PFSK-1 (cell line): ENCODE results near the gene DPYSL3.

Source experiments
- FOXP2 ChIP-seq: optimal IDR thresholded peaks from 2 replicates; pipeline ENCODE3; 2011; ENCODE audit warnings: borderline replicate concordance, control low read depth, inconsistent platforms; ENCODE audit not compliant: insufficient read depth; ENCODE audit errors: extremely low read length, extremely low read depth
- POLR2AphosphoS5 ChIP-seq: IDR thresholded peaks from 2 replicates; pipeline ENCODE4 v1.6.1; 2012; ENCODE audit warnings: low read depth, mild to moderate bottlenecking, control low read depth, low read length, moderate library complexity
- REST ChIP-seq, 2 experiments: IDR thresholded peaks; 2 replicates each; pipeline versions ENCODE4 v1.6.1 to v1.8.0; 2011 to 2012; ENCODE audit warnings: low read depth in 2 of 2, low read length in 2 of 2, control low read depth in 1 of 2, inconsistent platforms in 1 of 2, mild to moderate bottlenecking in 1 of 2, moderate library complexity in 1 of 2; ENCODE audit not compliant: insufficient read depth in 1 of 2
- SIN3A ChIP-seq: IDR thresholded peaks from 2 replicates; pipeline ENCODE4 v1.6.1; 2012; ENCODE audit warnings: mild to moderate bottlenecking, low read length, moderate library complexity, borderline replicate concordance; ENCODE audit not compliant: insufficient read depth
- TAF1 ChIP-seq: IDR thresholded peaks from 2 replicates; pipeline ENCODE4 v1.6.1; 2012; ENCODE audit warnings: low read length, control low read depth, borderline replicate concordance; ENCODE audit not compliant: insufficient read depth

The DPYSL3 gene

GRCh38 chr5:147466360-147466980 lies 43.4 kb downstream of the DPYSL3 start:
- TF ChIP-seq SIN3A (no peak), FOXP2 (no peak), REST (IDR thresholded peaks at IDR 0.05; ENCODE audit: insufficient read depth in 1 of 2, low read depth in 2 of 2, low read length in 2 of 2) (no peak), TAF1 (no peak), POLR2AphosphoS5 (no peak)

- TF ChIP-seq POLR2AphosphoS5 (no peak), TAF1 (no peak)
These were observed 44.1 kb downstream of the DPYSL3 start for GRCh38 chr5:147465747-147466146.

- TF ChIP-seq POLR2AphosphoS5 (no peak), TAF1 (no peak), REST (IDR thresholded peaks at IDR 0.05; ENCODE audit: insufficient read depth in 1 of 2, low read depth in 2 of 2, low read length in 2 of 2) (no peak), FOXP2 (no peak), SIN3A (no peak)
These were observed 45.7 kb downstream of the DPYSL3 start for GRCh38 chr5:147464211-147464610.

GRCh38 chr5:147461915-147462314 lies 48.0 kb downstream of the DPYSL3 start:
- TF ChIP-seq SIN3A (no peak), FOXP2 (no peak), REST (IDR thresholded peaks at IDR 0.05; ENCODE audit: insufficient read depth in 1 of 2, low read depth in 2 of 2, low read length in 2 of 2) (no peak), TAF1 (no peak), POLR2AphosphoS5 (no peak)

GRCh38 chr5:147460380-147460779 lies 49.5 kb downstream of the DPYSL3 start:
- TF ChIP-seq POLR2AphosphoS5 = no peak
- no peak for TF ChIP-seq TAF1

GRCh38 chr5:147458581-147458980 lies 51.3 kb downstream of the DPYSL3 start:
- TF ChIP-seq SIN3A = no peak
- no peak for TF ChIP-seq FOXP2
- no peak for TF ChIP-seq TAF1
- TF ChIP-seq POLR2AphosphoS5 = no peak

- TF ChIP-seq TAF1 (no peak), FOXP2 (no peak)
These were observed 53.9 kb downstream of the DPYSL3 start for GRCh38 chr5:147455822-147456450.
